Omental fat pad (tissue), 4 donors: Measurements from ENCODE around the gene GJC3. TPM values are rescaled to one million over a fixed set of nuclear protein-coding genes. Genes with fewer than 3 reads are reported as not detected.
"Not testable (repeated sequence)": the region's sequence is repeated elsewhere in the genome, so short reads cannot be mapped to it uniquely, and the experiment has no call there.

Experiments used
- ATAC-seq: fragments of 150-250 bp; one replicate; pipeline ENCODE4 v1.9.1; 2016; ENCODE audit warnings: mild to moderate bottlenecking, moderate library complexity; ENCODE audit not compliant: low FRiP score
- DNase-seq: peaks from one replicate; pipeline ENCODE4 v3.0.0-alpha.2; 2019; ENCODE audit warnings: low spot score
- CTCF ChIP-seq, 3 donors: fragments of 450-650 bp; IDR thresholded peaks; one replicate each; pipeline ENCODE4 v1.5.1; 2016 to 2017; ENCODE audit warnings: antibody characterized with exemption in 3 of 3, mild to moderate bottlenecking in 3 of 3, moderate library complexity in 2 of 3
- total RNA-seq, 4 donors: library from RNA; depleted of rRNA; stranded (reverse); fragments of >200 nt; gene quantifications; one replicate each; pipeline ENCODE4 v1.1.0, GENCODE V29; 2016

The GJC3 gene
- total RNA-seq, 4 donors from 2014 or later, result 0.63 to 0.74 TPM; not detected in 2

- DNase-seq (no peak), ATAC-seq (no peak)
- no peak for TF ChIP-seq CTCF (IDR thresholded peaks at IDR 0.05)
Measured at GRCh38 chr7:99944497-99945070, 15.2 kb upstream of the GJC3 start.

GRCh38 chr7:99943641-99944496, 14.4 kb upstream of the GJC3 start:
- ATAC-seq (no peak), DNase-seq (no peak)
- TF ChIP-seq CTCF (IDR thresholded peaks at IDR 0.05), result no peak

- ATAC-seq, result no peak
- no peak for TF ChIP-seq CTCF (IDR thresholded peaks at IDR 0.05)
- DNase-seq, result no peak
Measured at GRCh38 chr7:99938296-99938695, 8.9 kb upstream of the GJC3 start.

GRCh38 chr7:99935009-99935408, 5.6 kb upstream of the GJC3 start:
- ATAC-seq, DNase-seq: not testable (repeated sequence)

GRCh38 chr7:99930376-99930775, 956 bp upstream of the GJC3 start:
- ATAC-seq (no peak), DNase-seq (no peak)
- TF ChIP-seq CTCF (IDR thresholded peaks at IDR 0.05), result no peak

GRCh38 chr7:99929730-99930053, 272 bp upstream of the GJC3 start:
- DNase-seq (no peak), ATAC-seq (no peak)
- TF ChIP-seq CTCF (IDR thresholded peaks at IDR 0.05), result no peak

- TF ChIP-seq CTCF (IDR thresholded peaks at IDR 0.05), result no peak
- no peak for DNase-seq
- no peak for ATAC-seq
Measured at GRCh38 chr7:99928188-99928587, 1.2 kb downstream of the GJC3 start.
